Rectal smooth muscle tissue (tissue), 1 donor: Measurements from ENCODE around the gene THPO.

Source experiments
- H3K27ac ChIP-seq: one replicate; pipeline ENCODE4 v1.7.0; 2013; ENCODE audit warnings: low read depth, low read length, inconsistent platforms
- H3K27me3 ChIP-seq: one replicate; pipeline ENCODE4 v1.7.0; 2013; ENCODE audit warnings: low read length; ENCODE audit not compliant: control insufficient read depth, insufficient read depth
- H3K36me3 ChIP-seq: one replicate; pipeline ENCODE4 v1.7.0; 2013; ENCODE audit warnings: low read length; ENCODE audit not compliant: control insufficient read depth, insufficient read depth
- H3K4me1 ChIP-seq: one replicate; pipeline ENCODE4 v1.7.0; 2013; ENCODE audit warnings: low read length; ENCODE audit not compliant: control insufficient read depth, insufficient read depth
- H3K4me3 ChIP-seq: one replicate; pipeline ENCODE4 v1.7.0; 2013; ENCODE audit warnings: low read length
- H3K9ac ChIP-seq: one replicate; pipeline ENCODE4 v1.7.0; 2013; ENCODE audit warnings: low read length

The THPO gene

DNA sequence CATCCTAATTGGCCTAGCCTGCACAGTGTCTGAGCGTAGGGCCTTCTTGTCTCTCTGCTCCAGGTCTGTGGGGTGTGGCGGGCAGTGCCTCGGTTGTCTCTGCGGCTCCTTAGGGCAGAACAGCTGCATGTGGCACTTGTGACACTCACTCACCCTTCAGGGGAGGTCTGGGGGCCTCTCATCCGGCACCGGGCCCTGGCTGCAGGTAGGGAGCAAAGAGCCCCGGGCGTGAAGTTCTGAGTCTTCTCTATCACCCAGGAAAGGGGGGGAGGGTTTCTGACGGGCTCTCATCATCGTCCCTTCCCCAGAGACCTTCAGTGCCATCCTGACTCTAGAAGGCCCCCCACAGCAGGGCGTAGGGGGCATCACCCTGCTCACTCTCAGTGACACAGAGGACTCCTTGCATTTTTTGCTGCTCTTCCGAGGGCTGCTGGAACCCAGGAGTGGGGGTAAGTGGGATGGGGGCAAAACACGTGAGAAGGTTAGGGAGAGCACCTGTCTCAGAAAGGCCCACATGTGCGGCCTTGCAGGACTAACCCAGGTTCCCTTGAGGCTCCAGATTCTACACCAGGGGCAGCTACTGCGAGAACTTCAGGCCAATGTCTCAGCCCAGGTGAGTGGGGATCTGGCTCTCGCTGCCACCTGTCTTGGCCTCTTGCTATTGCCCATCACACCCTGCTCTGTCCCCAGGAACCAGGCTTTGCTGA, 4.5 kb upstream of the THPO start:
- H3K4me1 ChIP-seq: peaks cover 7% of the 10 kb centered on the region
- H3K9ac ChIP-seq: no peak overlapping the region
- H3K27ac ChIP-seq: no peak overlapping the region

DNA sequence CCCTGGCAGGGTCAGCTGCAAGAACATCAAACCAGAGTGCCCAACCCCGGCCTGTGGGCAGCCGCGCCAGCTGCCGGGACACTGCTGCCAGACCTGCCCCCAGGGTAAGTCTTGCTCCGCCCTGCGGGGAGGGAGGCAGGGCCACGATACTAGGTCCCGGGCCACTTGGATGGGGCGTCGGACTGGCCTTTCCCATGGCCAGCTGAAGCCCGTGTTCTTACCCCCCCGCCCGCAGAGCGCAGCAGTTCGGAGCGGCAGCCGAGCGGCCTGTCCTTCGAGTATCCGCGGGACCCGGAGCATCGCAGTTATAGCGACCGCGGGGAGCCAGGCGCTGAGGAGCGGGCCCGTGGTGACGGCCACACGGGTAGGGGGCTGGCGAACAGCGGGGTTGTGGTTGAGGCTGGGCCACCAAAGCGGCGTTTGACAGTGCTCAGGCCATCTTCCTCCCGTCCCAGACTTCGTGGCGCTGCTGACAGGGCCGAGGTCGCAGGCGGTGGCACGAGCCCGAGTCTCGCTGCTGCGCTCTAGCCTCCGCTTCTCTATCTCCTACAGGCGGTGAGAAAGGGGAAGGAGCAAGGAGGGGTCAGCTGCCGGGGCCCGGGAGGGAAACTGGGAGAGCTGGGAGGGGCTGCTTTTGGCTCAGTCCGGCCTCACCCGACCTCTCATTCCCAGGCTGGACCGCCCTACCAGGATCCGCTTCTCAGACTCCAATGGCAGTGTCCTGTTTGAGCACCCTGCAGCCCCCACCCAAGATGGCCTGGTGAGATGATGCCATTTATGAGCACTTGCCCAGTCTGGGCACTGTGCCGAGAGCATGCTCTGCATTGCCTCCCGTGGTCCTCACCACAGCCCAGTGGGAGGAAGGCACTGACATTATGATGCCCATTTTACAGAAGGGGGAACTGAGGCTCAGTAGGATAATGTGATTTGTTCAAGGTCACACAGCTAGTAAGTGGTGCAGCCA, 3.5 kb upstream of the THPO start:
- Histone ChIP-seq H3K4me3 (peak overlapping the region; percentile 40), H3K27ac (no peak overlapping the region), H3K4me1 (peaks cover 7% of the 10 kb centered on the region), H3K9ac (no peak overlapping the region), H3K36me3 (no peaks in the 10 kb centered on the region), H3K27me3 (peaks cover 27% of the 10 kb centered on the region)

More for the DNA sequence above, 4.5 kb upstream of the THPO start:
- Histone ChIP-seq H3K36me3 (no peaks in the 10 kb centered on the region), H3K4me3 (no peak overlapping the region), H3K27me3 (peaks cover 25% of the 10 kb centered on the region)

DNA sequence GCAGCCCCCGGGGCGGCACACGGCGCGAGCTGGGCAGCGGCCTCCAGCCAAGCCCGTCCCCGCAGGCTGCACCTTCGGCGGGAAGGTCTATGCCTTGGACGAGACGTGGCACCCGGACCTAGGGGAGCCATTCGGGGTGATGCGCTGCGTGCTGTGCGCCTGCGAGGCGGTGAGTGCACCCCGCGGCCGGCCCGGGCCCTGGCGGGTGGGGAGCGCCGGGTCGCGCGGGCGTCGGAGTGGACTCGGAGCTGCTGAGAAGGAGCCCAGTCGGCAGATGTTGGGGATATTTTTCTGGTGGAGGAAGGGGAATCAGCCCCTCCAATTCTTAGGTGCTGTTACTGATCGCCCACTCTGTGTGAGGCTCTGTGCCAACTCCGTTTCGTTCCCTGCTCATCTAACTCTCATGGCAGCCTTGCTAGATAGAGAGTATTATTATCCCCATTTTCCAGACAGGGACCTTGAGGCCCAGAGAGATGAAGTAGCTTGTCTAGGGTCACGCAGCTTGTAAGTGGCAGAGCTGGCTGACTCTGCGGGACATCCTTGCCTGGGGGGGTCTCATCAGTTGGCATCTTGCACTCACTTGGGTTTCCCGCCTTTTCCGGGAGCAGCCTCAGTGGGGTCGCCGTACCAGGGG, 2.7 kb upstream of the THPO start:
- H3K36me3 ChIP-seq: no peaks in the 10 kb centered on the region
- peak overlapping the region; percentile 40 for H3K4me3 ChIP-seq
- no peak overlapping the region for H3K27ac ChIP-seq
- H3K9ac ChIP-seq: no peak overlapping the region
- peaks cover 7% of the 10 kb centered on the region for H3K4me1 ChIP-seq
- peaks cover 27% of the 10 kb centered on the region for H3K27me3 ChIP-seq

DNA sequence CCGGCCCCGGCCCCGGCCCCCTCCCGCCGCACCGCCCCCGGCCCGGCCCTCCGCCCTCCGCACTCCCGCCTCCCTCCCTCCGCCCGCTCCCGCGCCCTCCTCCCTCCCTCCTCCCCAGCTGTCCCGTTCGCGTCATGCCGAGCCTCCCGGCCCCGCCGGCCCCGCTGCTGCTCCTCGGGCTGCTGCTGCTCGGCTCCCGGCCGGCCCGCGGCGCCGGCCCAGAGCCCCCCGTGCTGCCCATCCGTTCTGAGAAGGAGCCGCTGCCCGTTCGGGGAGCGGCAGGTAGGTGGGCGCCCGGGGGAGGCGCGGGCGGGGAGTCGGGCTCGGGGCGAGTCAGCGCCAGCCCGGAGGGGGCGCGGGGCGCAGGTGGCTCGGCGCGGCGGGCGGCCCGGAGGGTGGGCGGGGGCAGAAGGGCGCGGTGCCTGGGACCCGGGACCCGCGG, 2.2 kb upstream of the THPO start:
- Histone ChIP-seq H3K4me3 (peak overlapping the region; percentile 40), H3K36me3 (no peaks in the 10 kb centered on the region), H3K27me3 (peaks cover 27% of the 10 kb centered on the region), H3K27ac (no peak overlapping the region), H3K4me1 (peaks cover 7% of the 10 kb centered on the region), H3K9ac (no peak overlapping the region)

DNA sequence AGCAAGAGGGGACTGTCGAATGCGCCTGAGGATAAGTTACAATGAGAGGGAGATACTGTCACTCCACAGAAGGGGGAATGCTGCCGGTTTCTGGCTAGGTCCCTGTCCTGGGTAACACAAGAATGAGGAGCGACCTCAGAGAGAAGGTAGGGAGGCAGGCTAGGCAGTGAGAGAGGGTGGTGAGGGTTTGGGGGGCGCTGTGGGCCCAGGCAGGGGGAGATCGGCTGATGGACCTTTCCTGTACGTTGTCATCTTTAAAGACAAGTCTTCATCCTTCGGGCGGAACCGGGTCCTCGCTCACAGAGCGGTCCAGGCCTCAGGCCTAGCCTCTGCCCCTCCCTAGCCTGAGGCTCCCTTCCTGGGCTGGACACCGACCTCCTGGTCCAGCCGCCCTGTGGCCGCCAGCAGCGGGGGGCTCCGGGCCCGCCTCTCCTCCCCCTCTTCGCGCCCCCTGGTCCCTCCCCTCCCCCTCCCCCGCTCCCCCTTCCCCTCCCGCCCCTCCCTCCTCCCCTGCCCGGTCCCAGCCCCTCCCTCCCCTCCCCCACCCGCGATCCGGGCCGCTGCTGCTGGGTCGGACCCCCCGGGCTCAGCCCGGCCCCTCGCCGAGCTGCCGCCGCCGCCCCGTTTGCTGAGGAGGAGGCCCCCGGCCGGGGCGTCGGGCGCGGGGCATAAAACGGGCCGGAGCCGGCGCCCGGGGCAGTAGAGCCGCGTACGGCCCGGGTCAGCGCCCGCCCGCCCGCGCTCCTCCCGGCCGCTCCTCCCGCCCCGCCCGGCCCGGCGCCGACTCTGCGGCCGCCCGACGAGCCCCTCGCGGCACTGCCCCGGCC, 1.6 kb upstream of the THPO start, which contains the start of gene CHRD:
Gene CHRD (plus strand): TSS at position 697 of the 827 bp plus-strand sequence. CDS start 265 bp downstream, outside the sequence.
- H3K9ac ChIP-seq: peak within 1 kb of the TSS; percentile 53
- peak within 1 kb of the TSS; percentile 63 for H3K27ac ChIP-seq
- H3K27me3 ChIP-seq: peaks cover 27% of the 10 kb centered on the region
- H3K36me3 ChIP-seq: no peaks in the 10 kb centered on the region
- H3K4me1 ChIP-seq: peaks cover 7% of the 10 kb centered on the region
- H3K4me3 ChIP-seq: peak within 1 kb of the TSS; percentile 40

DNA sequence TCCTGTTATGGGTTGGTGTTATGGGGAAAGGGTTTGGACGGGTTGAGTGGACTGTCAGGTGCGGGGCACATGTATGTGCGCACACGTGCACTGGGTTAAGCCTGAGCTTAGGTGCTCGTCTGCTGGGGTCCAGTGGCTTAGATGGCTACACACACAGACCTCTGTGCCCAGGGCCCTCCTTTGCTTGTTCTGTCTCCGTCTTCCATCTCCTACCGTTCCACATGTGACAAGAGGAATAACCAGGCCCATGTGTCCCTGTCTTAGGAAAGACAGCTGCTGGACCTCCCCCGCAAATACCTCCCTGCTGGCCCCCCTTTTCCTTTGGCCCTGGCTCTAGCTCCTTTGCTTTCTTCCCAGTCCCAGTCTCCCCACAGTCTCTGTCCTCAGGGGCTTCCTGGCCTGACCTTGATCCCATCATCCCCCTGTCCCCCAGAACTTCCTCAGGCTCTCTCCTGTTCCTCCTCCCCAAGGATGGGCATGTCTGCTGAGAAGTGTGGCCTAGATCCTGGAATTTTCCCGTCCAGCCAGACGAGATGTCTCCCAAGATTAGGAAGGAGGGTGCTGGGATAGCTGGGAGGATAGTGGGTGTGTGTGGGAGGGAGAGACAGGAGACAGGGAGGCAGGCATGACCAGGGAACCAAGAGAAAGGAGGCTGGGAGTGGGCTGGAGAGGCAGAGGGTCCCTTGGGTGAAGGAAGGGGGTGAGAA, 797 bp upstream of the THPO start:
- Histone ChIP-seq H3K4me3 (peak overlapping the region; percentile 35), H3K36me3 (no peaks in the 10 kb centered on the region), H3K4me1 (peaks cover 7% of the 10 kb centered on the region), H3K27ac (peak overlapping the region; percentile 63), H3K27me3 (peaks cover 27% of the 10 kb centered on the region), H3K9ac (peak overlapping the region; percentile 53)

DNA sequence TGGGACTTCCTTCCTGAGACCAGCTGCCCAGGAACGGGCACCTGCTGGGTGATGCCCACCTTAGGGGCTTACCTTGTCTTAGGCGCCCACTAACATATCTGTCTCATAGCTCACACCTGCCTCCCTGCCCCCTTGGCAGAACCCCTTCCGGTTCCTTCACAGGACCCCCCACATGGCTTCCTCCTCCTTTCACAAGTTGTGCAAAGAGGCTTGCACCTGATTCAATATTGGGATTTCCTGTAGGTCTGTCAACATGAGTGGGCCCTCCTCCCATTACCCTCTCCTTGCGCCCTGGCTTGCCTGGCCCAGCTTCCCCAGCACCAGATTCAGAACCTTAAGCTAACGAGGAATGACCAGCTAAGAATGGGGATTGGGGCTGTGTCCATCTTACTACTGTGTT, 633 bp downstream of the THPO start:
- Histone ChIP-seq H3K4me1 (peaks cover 7% of the 10 kb centered on the region), H3K4me3 (no peak overlapping the region), H3K27ac (no peak overlapping the region), H3K9ac (no peak overlapping the region), H3K27me3 (peaks cover 27% of the 10 kb centered on the region), H3K36me3 (no peaks in the 10 kb centered on the region)

DNA sequence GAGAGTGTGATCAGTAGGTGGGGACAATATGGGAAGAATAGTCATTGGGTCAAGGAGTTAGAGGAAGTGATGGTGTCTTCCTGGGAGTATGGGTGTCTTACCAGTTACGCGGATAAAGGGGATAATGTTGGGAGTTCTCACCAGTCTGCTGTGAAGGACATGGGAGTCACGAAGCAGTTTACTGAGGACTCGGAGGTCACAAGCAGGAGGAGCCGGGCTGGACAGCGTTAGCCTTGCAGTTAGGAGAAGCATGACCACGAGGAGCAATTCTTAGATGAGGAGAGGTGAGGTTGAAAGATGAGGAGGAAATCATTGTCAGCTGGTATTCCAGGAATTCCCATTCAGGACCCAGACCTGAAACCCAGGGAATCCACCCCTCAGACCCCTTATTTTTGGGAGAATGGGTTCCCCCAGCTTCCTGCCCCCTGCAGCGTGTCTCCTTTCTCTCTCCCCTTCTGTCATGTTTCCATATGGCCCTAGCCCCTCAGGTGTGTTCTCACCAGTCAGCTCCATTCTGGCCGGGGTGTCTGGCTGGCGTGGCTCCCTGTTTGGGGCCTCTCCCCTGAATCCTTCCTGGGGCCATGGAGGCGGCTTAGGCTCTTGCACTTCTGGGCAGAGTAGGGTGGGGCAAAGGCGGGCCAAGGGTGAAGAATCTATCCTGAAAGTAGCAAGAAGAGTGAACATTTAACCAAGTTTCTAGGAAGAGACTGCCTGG, 2.1 kb downstream of the THPO start:
- Histone ChIP-seq H3K9ac (no peak overlapping the region), H3K4me1 (peaks cover 12% of the 10 kb centered on the region), H3K4me3 (no peak overlapping the region), H3K27ac (no peak overlapping the region), H3K36me3 (no peaks in the 10 kb centered on the region), H3K27me3 (peaks cover 20% of the 10 kb centered on the region)

DNA sequence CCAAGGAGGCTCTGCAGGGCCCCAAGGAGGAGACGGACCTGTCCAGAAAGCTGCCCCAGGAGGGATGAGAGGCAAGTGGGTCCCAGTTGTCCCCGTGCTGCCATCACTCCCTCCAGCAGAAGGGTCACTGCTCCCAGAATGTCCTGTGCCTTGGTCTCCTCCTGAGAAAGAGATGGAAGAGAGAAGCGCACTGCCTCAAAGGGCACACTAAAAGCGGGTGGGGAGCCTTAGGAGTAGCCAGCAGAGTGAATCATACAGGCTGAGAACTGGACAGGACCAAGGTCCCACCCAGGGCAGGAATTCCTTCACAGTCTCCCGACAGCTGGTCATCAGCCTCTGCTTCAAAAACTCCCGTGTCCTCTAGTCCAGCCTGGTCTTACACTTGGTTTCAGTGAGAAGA, 4.6 kb downstream of the THPO start:
- Histone ChIP-seq H3K9ac (no peak overlapping the region), H3K36me3 (no peaks in the 10 kb centered on the region), H3K4me3 (no peak overlapping the region), H3K27ac (no peak overlapping the region), H3K27me3 (peaks cover 9% of the 10 kb centered on the region), H3K4me1 (peaks cover 7% of the 10 kb centered on the region)

DNA sequence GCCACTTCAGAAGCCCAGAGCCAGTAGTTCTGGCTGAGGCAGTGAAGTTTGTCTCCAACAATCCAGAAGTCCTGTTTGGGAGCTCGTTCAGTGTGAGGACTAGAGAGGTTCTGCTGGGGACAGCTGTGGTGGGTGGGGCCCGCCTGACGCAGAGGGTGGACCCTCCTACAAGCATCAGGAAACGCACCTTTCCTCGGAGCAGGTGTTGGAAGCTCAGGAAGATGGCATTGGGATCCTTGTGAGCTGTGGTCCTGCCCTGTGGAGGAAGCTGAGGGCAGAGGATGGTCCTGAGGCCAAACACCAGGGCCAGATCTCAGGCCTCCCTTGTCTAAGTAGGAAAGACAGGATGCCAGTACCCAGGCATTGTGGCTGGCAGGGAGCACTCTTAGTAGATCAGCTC, 5.1 kb downstream of the THPO start:
- Histone ChIP-seq H3K4me3 (no peak overlapping the region), H3K4me1 (peaks cover 5% of the 10 kb centered on the region), H3K27me3 (peaks cover 4% of the 10 kb centered on the region), H3K9ac (no peak overlapping the region), H3K36me3 (no peaks in the 10 kb centered on the region), H3K27ac (no peak overlapping the region)
